Measurements from ENCODE around the gene APOL5. TPM values are rescaled to one million over a fixed set of nuclear protein-coding genes. Genes with fewer than 3 reads are reported as not detected.

APOL5 gene
- total and polyA plus RNA-seq, 9 of the 15 experiments (the other 6 are each of a cell fraction or from before 2014, with no cell fraction given) = not detected

DNA sequence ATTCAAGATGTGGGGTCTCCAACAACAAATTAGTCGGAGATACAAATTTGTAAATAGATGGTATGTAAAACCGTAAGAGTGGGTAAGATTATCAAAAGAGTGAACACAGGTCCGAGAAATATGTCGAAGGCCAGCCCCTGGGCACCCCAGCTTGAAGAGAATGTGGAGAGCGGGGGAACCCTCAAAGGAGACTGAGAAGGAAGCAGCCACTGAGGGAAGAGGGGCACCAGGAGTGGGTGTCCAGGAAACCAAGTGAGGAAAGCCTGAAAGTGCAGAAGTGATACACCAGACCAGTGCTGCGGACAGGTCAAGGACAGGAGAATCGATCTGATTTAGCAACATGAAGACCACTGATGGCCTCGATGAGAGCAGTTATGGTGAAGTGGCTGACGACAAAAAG lies 14.4 kb downstream of the APOL5 start:
- no peaks in the 10 kb centered on the region for H3K79me2 ChIP-seq (ENCODE audit: control insufficient read depth, insufficient read depth, low read length)
- ChIA-PET POLR2A (no interaction called here), CTCF (ENCODE audit: low intra/inter-chr PET ratio) (no interaction called here)
- 10% methylated on average over 7 of the region's 9 CpGs for WGBS (ENCODE audit: insufficient coverage, low coverage, missing lambda C conversion rate)
- peaks cover 4 to 5% of the 10 kb centered on the region in 2 experiments; a peak in 2 of 5 replicates for H3K4me1 ChIP-seq (replicated peaks in 1 of 2; ENCODE audit: control insufficient read depth in 2 of 2, insufficient read depth in 2 of 2, low read length in 2 of 2)
- no peaks in the 10 kb centered on the region for H3K9me3 ChIP-seq (replicated peaks; ENCODE audit: control insufficient read depth, insufficient read depth, low read depth, low read length)
- H3K9ac ChIP-seq (ENCODE audit: insufficient read depth in 1 of 2, low read depth in 2 of 2, low read length in 2 of 2) = no peak overlapping the region
- no peak overlapping the region for H3K4me2 ChIP-seq (ENCODE audit: insufficient read depth, low read length)
- FAIRE-seq = no peak
- no peak overlapping the region for H3K4me3 ChIP-seq
- no peaks in the 10 kb centered on the region for H3K36me3 ChIP-seq (ENCODE audit: control insufficient read depth, insufficient read depth, low read length)
- no peak overlapping the region for H3K27ac ChIP-seq (ENCODE audit: extremely low read depth, low read depth, low read length)
- H3K9me1 ChIP-seq (ENCODE audit: control insufficient read depth, insufficient read depth, low read length) = no peaks in the 10 kb centered on the region
- no peak overlapping the region for H2AFZ ChIP-seq (ENCODE audit: low read depth, low read length)
- H4K20me1 ChIP-seq (replicated peaks; ENCODE audit: control insufficient read depth, insufficient read depth, low read length) = no peaks in the 10 kb centered on the region
- ATAC-seq = no peak
- DNase-seq (ENCODE audit: extremely low read depth in 1 of 4, low spot score in 3 of 4) = no peak
- BruUV-seq (replicated peaks) = no TSS peak
- H3K27me3 ChIP-seq (ENCODE audit: control insufficient read depth in 2 of 2, insufficient read depth in 2 of 2, low read length in 2 of 2) = peaks cover 10 to 18% of the 10 kb centered on the region in 2 experiments; a peak in 4 of 5 replicates
- TF ChIP-seq, protein P1, sequence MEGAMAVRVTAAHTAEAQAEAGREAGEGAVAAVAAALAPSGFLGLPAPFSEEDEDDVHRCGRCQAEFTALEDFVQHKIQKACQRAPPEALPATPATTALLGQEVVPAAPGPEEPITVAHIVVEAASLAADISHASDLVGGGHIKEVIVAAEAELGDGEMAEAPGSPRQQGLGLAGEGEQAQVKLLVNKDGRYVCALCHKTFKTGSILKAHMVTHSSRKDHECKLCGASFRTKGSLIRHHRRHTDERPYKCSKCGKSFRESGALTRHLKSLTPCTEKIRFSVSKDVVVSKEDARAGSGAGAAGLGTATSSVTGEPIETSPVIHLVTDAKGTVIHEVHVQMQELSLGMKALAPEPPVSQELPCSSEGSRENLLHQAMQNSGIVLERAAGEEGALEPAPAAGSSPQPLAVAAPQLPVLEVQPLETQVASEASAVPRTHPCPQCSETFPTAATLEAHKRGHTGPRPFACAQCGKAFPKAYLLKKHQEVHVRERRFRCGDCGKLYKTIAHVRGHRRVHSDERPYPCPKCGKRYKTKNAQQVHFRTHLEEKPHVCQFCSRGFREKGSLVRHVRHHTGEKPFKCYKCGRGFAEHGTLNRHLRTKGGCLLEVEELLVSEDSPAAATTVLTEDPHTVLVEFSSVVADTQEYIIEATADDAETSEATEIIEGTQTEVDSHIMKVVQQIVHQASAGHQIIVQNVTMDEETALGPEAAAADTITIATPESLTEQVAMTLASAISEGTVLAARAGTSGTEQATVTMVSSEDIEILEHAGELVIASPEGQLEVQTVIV (CRISPR knock-in tag; IDR thresholded peaks at IDR 0.05; ENCODE audit: borderline replicate concordance) = no peak
- TF ChIP-seq PHF20 (IDR thresholded peaks at IDR 0.05; ENCODE audit: partially characterized antibody) (no peak), FOXJ2 (tag; IDR thresholded peaks at IDR 0.05) (no peak), STAG1 (CRISPR knock-in tag; IDR thresholded peaks at IDR 0.05; ENCODE audit: borderline replicate concordance) (no peak), TRIM25 (IDR thresholded peaks at IDR 0.05; ENCODE audit: borderline replicate concordance) (no peak), XRCC3 (IDR thresholded peaks at IDR 0.05) (no peak), ZNF124 (CRISPR knock-in tag; IDR thresholded peaks at IDR 0.05) (no peak), ZNF717 (CRISPR knock-in tag; IDR thresholded peaks at IDR 0.05) (no peak), PYGO2 (tag; IDR thresholded peaks at IDR 0.05) (no peak), NFE2L1 (tag; IDR thresholded peaks at IDR 0.05; ENCODE audit: borderline replicate concordance, low read depth) (no peak)
- TF ChIP-seq, protein P2, sequence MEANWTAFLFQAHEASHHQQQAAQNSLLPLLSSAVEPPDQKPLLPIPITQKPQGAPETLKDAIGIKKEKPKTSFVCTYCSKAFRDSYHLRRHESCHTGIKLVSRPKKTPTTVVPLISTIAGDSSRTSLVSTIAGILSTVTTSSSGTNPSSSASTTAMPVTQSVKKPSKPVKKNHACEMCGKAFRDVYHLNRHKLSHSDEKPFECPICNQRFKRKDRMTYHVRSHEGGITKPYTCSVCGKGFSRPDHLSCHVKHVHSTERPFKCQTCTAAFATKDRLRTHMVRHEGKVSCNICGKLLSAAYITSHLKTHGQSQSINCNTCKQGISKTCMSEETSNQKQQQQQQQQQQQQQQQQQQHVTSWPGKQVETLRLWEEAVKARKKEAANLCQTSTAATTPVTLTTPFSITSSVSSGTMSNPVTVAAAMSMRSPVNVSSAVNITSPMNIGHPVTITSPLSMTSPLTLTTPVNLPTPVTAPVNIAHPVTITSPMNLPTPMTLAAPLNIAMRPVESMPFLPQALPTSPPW (CRISPR knock-in tag; IDR thresholded peaks at IDR 0.05) = no peak
- in situ Hi-C loops (cut with MboI) = no loop called here
- intact Hi-C loops (cut with micrococcal nuclease) = no loop called here
